Metanephros (tissue), 1 donor: Measurements from ENCODE around the gene SCUBE1. TPM values are rescaled to one million over a fixed set of nuclear protein-coding genes. Genes with fewer than 3 reads are reported as not detected.

Source experiments
- total RNA-seq: library from RNA; depleted of rRNA; stranded (reverse); fragments of >200 nt; gene quantifications from one replicate; pipeline ENCODE4 v1.2.3, GENCODE V29; 2014

The SCUBE1 gene
- total RNA-seq, result 10.7 TPM

GRCh38 chr22:43343262-43343669 lies at the start of gene SCUBE1:
SCUBE1 (minus strand) TSS chr22:43343372; CDS start chr22:43343261, 111 bp downstream.

GRCh38 chr22:43186272-43187170 lies 156.7 kb downstream of the SCUBE1 start, which contains the start of gene TTLL12:
TTLL12 (minus strand) TSS chr22:43187134; CDS start chr22:43187069, 65 bp downstream.

GRCh38 chr22:43151251-43152002 lies 191.7 kb downstream of the SCUBE1 start, which contains the start of gene TSPO:
TSPO (plus strand) TSS chr22:43151559; CDS start chr22:43159239, 7,680 bp downstream.

Other genes starting within 250 kb of the SCUBE1 start
- 1.1 TPM for gene BIK, start 232.6 kb downstream of the SCUBE1 start, total RNA-seq
- 18.2 TPM for gene MCAT, start 200.0 kb downstream of the SCUBE1 start, total RNA-seq
- gene TSPO, start 191.8 kb downstream of the SCUBE1 start, total RNA-seq, result 76.8 TPM
- 29.5 TPM for gene TTLL12, start 156.2 kb downstream of the SCUBE1 start, total RNA-seq
- 2.5 TPM for gene MPPED1, start 68.6 kb upstream of the SCUBE1 start, total RNA-seq